RWPE1 (cell line): ENCODE measurements around the gene TMEM176B.
"Not testable (repeated sequence)": the region's sequence is repeated elsewhere in the genome, so short reads cannot be mapped to it uniquely, and the experiment has no call there.

ENCODE experiments used
- CTCF ChIA-PET: fragments of 350-600 bp; sonication (Branson Sonifier 250); formaldehyde crosslinking; extraction: SDS; loops from one replicate; lab custom pipeline; 2021; lab: Yijun Ruan, JAX
- POLR2A ChIA-PET: fragments of 400-600 bp; formaldehyde crosslinking; extraction: SDS; loops from one replicate; lab custom pipeline; 2020; ENCODE audit warnings: antibody characterized with exemption; ENCODE audit not compliant: low non-redundant PET; lab: Yijun Ruan, JAX
- DNase-seq: peaks from one replicate; pipeline ENCODE4 v3.0.0; 2012; ENCODE audit warnings: low spot score
- H3K27ac ChIP-seq: fragments of 450-650 bp; 2 replicates; pipeline ENCODE4 v1.5.1; 2017
- CTCF ChIP-seq: fragments of 450-650 bp; conservative IDR thresholded peaks from 2 replicates; pipeline ENCODE4 v1.5.1; 2017; ENCODE audit warnings: low read depth, mild to moderate bottlenecking

The TMEM176B gene

GRCh38 chr7:150778014-150778737, 22.0 kb downstream of the TMEM176B start:
- POLR2A ChIA-PET = no interaction called here

DNA sequence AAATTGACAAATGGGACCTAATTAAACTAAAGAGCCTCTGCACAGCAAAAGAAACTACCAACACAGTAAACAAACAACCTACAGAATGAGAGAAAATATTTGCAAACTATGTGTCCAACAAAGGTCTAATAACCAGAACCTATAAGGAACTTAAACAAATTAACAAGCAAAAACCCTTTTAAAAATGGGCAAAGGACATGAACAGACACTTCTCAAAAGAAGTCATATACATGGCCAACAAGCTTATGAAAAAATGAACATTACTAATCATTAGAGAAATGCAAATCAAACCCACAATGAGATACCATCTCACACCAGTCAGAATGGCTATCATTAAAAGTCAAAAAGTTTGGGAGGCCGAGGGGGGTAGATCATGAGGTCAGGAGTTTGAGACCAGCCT, 26.0 kb downstream of the TMEM176B start:
- CTCF ChIA-PET, DNase-seq, H3K27ac ChIP-seq, POLR2A ChIA-PET: not testable (repeated sequence)

More at GRCh38 chr7:150778014-150778737, 22.0 kb downstream of the TMEM176B start:
- DNase-seq = no peak
- TF ChIP-seq CTCF = no peak
- CTCF ChIA-PET = interaction anchor here (1.0 to 1.6 kb wide), 3 partner anchors 15 to 240 kb away, joined by 4 to 7 read pairs (median 4); no protein-coding TSS in a partner anchor
- H3K27ac ChIP-seq = no peak overlapping the region

GRCh38 chr7:150769768-150770167, 30.4 kb downstream of the TMEM176B start:
- TF ChIP-seq CTCF = no peak
- no peak overlapping the region for H3K27ac ChIP-seq
- no peak for DNase-seq
- POLR2A ChIA-PET = no interaction called here
- CTCF ChIA-PET = no interaction called here

DNA sequence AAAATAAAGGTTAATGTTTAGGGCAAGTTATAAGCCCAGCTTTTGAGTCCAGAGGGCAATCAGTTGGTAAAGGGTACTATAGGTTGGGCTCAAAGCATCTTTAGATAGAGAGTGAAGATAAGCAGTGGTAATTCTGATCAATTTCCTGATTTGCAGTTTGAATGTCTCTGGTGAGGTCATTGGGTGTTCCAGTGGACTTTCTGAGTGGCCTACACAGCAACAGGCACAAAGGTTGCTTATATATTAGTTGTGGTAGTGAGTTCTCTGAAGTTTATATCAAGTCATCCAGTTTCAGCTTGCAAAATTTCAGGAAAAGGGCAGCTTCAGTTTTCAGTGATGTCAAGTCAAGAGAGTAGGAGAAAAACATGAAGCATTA, 33.8 kb downstream of the TMEM176B start:
- TF ChIP-seq CTCF = no peak
- no peak for DNase-seq
- POLR2A ChIA-PET = no interaction called here
- CTCF ChIA-PET = interaction anchor here (0.6 kb wide), 1 partner anchor 24 kb away, joined by 5 read pairs; no protein-coding TSS in a partner anchor
- H3K27ac ChIP-seq = no peak overlapping the region

DNA sequence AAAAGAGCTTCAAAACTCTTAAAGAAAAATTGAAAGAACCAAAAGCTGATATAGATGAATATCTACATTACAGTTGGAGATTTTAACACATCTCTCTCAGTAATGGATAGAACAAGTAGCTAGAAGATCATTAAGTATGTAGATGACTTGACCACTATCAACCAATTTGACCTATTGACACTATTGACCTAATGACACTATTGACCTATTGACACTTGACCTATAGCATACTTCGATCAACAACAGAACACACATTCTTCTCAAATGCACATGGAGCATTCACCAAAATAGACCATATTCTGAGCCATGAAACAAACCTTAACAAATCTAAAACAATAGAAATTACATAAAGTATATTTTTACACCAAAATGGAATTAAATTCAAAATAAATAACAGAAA, 40.7 kb downstream of the TMEM176B start:
- TF ChIP-seq CTCF = no peak
- no peak overlapping the region for H3K27ac ChIP-seq
- ChIA-PET CTCF (no interaction called here), POLR2A (no interaction called here)
- DNase-seq = no peak

GRCh38 chr7:150756858-150757257, 43.3 kb downstream of the TMEM176B start:
- POLR2A ChIA-PET = no interaction called here
- no peak for DNase-seq
- H3K27ac ChIP-seq = no peak overlapping the region
- CTCF ChIA-PET = interaction anchor here (0.6 kb wide), 1 partner anchor 274 kb away, joined by 4 read pairs; no protein-coding TSS in a partner anchor
- TF ChIP-seq CTCF = no peak

- H3K27ac ChIP-seq = no peak overlapping the region
- POLR2A ChIA-PET = no interaction called here
- no peak for DNase-seq
- CTCF ChIA-PET = no interaction called here
- TF ChIP-seq CTCF = no peak
Observed at GRCh38 chr7:150756166-150756565, 44.0 kb downstream of the TMEM176B start.
